ENCODE results near the gene SPTLC1.
A peak's percentile ranks its signal among the peaks of the same experiment; 100 is the strongest.
"Not testable (repeated sequence)": the region's sequence is repeated elsewhere in the genome, so short reads cannot be mapped to it uniquely, and the experiment has no call there.

SPTLC1 gene

GRCh38 chr9:92029553-92029952 is 85.7 kb downstream of the SPTLC1 start:
- no peak overlapping the region for H3K27ac ChIP-seq
- TF ChIP-seq CTCF (conservative IDR thresholded peaks at IDR 0.05; ENCODE audit: low read depth): peak; percentile 17; the same call in 1 of the 2 replicates
- ChIA-PET POLR2A (ENCODE audit: low non-redundant PET) (no interaction called here), CTCF (interaction anchor here (0.6 to 0.8 kb wide), 5 partner anchors 25 to 994 kb away, joined by 3 to 6 read pairs (median 3); no protein-coding TSS in a partner anchor)
- no peak for DNase-seq (ENCODE audit: low spot score)

GRCh38 chr9:92026206-92027002 is 88.8 kb downstream of the SPTLC1 start:
- no peak overlapping the region for H3K27ac ChIP-seq
- no peak for DNase-seq (ENCODE audit: low spot score)
- no peak for TF ChIP-seq CTCF (conservative IDR thresholded peaks at IDR 0.05; ENCODE audit: low read depth)
- ChIA-PET CTCF (interaction anchor here (0.6 to 0.8 kb wide), 2 partner anchors 16 to 148 kb away, joined by 5 to 9 read pairs; no protein-coding TSS in a partner anchor), POLR2A (ENCODE audit: low non-redundant PET) (no interaction called here)

GRCh38 chr9:92021785-92022541 is 93.2 kb downstream of the SPTLC1 start:
- DNase-seq (ENCODE audit: low spot score): peak; percentile 23
- POLR2A ChIA-PET (ENCODE audit: low non-redundant PET); CTCF ChIA-PET; H3K27ac ChIP-seq: not testable (repeated sequence)

- DNase-seq (ENCODE audit: low spot score): no peak
- POLR2A ChIA-PET (ENCODE audit: low non-redundant PET): no interaction called here
- CTCF ChIA-PET: interaction anchor here (0.7 kb wide), 1 partner anchor 11 kb away, joined by 3 read pairs; no protein-coding TSS in a partner anchor
- TF ChIP-seq CTCF (conservative IDR thresholded peaks at IDR 0.05; ENCODE audit: low read depth): no peak
- no peak overlapping the region for H3K27ac ChIP-seq
Observed at GRCh38 chr9:92019658-92020057, 95.6 kb downstream of the SPTLC1 start.

- no peak overlapping the region for H3K27ac ChIP-seq
- no peak for DNase-seq (ENCODE audit: low spot score)
- TF ChIP-seq CTCF (conservative IDR thresholded peaks at IDR 0.05; ENCODE audit: low read depth): no peak
- ChIA-PET POLR2A (ENCODE audit: low non-redundant PET) (no interaction called here), CTCF (no interaction called here)
Observed at GRCh38 chr9:92010705-92011536, 104.3 kb downstream of the SPTLC1 start.

GRCh38 chr9:92010253-92010652 is 105.0 kb downstream of the SPTLC1 start:
- POLR2A ChIA-PET (ENCODE audit: low non-redundant PET); H3K27ac ChIP-seq; DNase-seq (ENCODE audit: low spot score); CTCF ChIA-PET: not testable (repeated sequence)

- no peak for TF ChIP-seq CTCF (conservative IDR thresholded peaks at IDR 0.05; ENCODE audit: low read depth)
- no peak for DNase-seq (ENCODE audit: low spot score)
- H3K27ac ChIP-seq: no peak overlapping the region
- POLR2A ChIA-PET (ENCODE audit: low non-redundant PET): no interaction called here
- CTCF ChIA-PET: no interaction called here
Observed at GRCh38 chr9:92008041-92008440, 107.2 kb downstream of the SPTLC1 start.
